GM12875 (cell line): ENCODE results near the gene AIF1L.

Source experiments
- H3K4me3 ChIP-seq: one replicate; pipeline ENCODE4 v1.5.1; 2011; ENCODE audit warnings: low read depth, low read length, control low read depth
- TF ChIP-seq, protein P1 (sequence below): IDR thresholded peaks from 2 replicates; pipeline ENCODE4 v1.5.1; 2011; ENCODE audit warnings: low read depth, mild to moderate bottlenecking, control low read depth, inconsistent platforms, low read length, moderate library complexity, borderline replicate concordance; ENCODE audit not compliant: insufficient read depth

The AIF1L gene

GRCh38 chr9:131087354-131087893 lies 8.9 kb upstream of the AIF1L start:
- TF ChIP-seq, protein P1, sequence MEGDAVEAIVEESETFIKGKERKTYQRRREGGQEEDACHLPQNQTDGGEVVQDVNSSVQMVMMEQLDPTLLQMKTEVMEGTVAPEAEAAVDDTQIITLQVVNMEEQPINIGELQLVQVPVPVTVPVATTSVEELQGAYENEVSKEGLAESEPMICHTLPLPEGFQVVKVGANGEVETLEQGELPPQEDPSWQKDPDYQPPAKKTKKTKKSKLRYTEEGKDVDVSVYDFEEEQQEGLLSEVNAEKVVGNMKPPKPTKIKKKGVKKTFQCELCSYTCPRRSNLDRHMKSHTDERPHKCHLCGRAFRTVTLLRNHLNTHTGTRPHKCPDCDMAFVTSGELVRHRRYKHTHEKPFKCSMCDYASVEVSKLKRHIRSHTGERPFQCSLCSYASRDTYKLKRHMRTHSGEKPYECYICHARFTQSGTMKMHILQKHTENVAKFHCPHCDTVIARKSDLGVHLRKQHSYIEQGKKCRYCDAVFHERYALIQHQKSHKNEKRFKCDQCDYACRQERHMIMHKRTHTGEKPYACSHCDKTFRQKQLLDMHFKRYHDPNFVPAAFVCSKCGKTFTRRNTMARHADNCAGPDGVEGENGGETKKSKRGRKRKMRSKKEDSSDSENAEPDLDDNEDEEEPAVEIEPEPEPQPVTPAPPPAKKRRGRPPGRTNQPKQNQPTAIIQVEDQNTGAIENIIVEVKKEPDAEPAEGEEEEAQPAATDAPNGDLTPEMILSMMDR: no peak
- no peak overlapping the region for H3K4me3 ChIP-seq

- TF ChIP-seq, protein P1: no peak
- H3K4me3 ChIP-seq: no peak overlapping the region
Observed at GRCh38 chr9:131090025-131090787, 6.1 kb upstream of the AIF1L start.

DNA sequence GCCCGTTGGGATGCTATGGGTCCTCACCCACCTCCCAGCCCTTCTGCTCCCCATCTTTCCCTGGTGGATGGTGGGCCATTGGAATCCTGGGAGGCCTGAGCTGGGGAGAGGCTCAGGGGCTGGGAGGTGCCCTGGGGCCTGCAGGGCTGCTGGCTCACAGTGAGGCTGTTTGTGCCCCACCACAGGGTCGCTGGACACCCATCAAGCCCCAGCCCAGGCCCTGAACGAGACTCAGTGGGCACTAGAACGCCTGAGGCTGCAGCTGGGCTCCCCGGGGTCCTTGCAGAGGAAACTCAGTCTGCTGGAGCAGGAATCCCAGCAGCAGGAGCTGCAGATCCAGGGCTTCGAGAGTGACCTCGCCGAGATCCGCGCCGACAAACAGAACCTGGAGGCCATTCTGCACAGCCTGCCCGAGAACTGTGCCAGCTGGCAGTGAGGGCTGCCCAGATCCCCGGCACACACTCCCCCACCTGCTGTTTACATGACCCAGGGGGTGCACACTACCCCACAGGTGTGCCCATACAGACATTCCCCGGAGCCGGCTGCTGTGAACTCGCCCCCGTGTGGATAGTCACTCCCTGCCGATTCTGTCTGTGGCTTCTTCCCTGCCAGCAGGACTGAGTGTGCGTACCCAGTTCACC lies 4.9 kb upstream of the AIF1L start:
- no peak overlapping the region for H3K4me3 ChIP-seq
- TF ChIP-seq, protein P1: no peak

DNA sequence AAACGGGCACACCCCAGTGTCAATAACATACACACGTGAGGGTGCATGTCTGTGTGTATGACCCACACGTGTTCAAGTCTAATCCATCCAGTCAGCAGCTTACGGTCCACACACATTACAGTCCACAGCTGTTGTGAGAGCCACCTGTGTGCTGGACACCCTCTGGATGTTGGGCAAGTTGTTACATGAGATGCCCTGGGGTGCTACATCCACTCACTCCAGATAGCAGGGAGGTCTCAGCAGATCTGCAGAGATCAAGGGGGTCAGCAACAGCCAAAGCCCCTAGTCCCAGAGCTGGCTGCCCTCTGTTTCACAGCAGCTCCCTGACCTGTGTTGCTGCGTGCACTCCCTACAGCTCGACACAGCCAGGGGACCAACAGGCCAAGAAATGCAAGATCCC lies 4.3 kb upstream of the AIF1L start:
- TF ChIP-seq, protein P1: no peak
- no peak overlapping the region for H3K4me3 ChIP-seq

- TF ChIP-seq, protein P1: no peak
- no peak overlapping the region for H3K4me3 ChIP-seq
Observed at GRCh38 chr9:131092548-131093440, 3.5 kb upstream of the AIF1L start.

GRCh38 chr9:131094015-131094414 lies 2.3 kb upstream of the AIF1L start:
- TF ChIP-seq, protein P1: no peak
- H3K4me3 ChIP-seq: no peak overlapping the region
